Measurements from ENCODE around the gene FBXL22. TPM values are rescaled to one million over a fixed set of nuclear protein-coding genes. Genes with fewer than 3 reads are reported as not detected.

FBXL22 gene
- total and polyA plus RNA-seq, 2 donors (not counting 1 experiment from before 2014, with no cell fraction given): 0.30 to 2.5 TPM

GRCh38 chr15:63596676-63597037 lies 530 bp upstream of the FBXL22 start:
- no peak overlapping the region for H3K4me2 ChIP-seq (replicated peaks; ENCODE audit: low read depth, low read length, poor library complexity, severe bottlenecking)
- peaks cover 79% of the 10 kb centered on the region for H3K4me1 Mint-ChIP-seq
- peak overlapping the region; percentile 90 for H3K27ac Mint-ChIP-seq
- H3K4me3 Mint-ChIP-seq: peak overlapping the region; percentile 16
- H2AFZ ChIP-seq (ENCODE audit: insufficient read depth, low read depth, low read length, poor library complexity, severe bottlenecking): no peak overlapping the region
- ATAC-seq (ENCODE audit: low read depth) (no peak), DNase-seq (no peak)
- H3K36me3 ChIP-seq (replicated peaks in 1 of 2; ENCODE audit: control extremely low read depth in 1 of 2, control insufficient read depth in 1 of 2, extremely low read depth in 1 of 2, insufficient read depth in 2 of 2, low read length in 1 of 2): peaks cover 0 to 11% of the 10 kb centered on the region in 2 experiments
- peak overlapping the region; percentile 7 to 76 for H3K27ac ChIP-seq (ENCODE audit: low read length in 2 of 2)
- no peaks in the 10 kb centered on the region for H3K9me3 ChIP-seq (ENCODE audit: control extremely low read depth in 1 of 3, control insufficient read depth in 2 of 3, insufficient read depth in 1 of 3, low read length in 2 of 3)
- H3K4me1 ChIP-seq (ENCODE audit: control insufficient read depth in 2 of 2, insufficient read depth in 2 of 2, low read length in 2 of 2): peaks cover 41 to 60% of the 10 kb centered on the region in 2 donors
- H3K27me3 ChIP-seq (replicated peaks in 1 of 4; ENCODE audit: control extremely low read depth in 1 of 4, control insufficient read depth in 3 of 4, insufficient read depth in 4 of 4, low read length in 3 of 4): no peaks in the 10 kb centered on the region
- no peak overlapping the region for H3K9ac ChIP-seq (ENCODE audit: low read length)
- H4K20me1 ChIP-seq (ENCODE audit: control insufficient read depth, insufficient read depth, low read length, poor library complexity, severe bottlenecking): no peaks in the 10 kb centered on the region
- H3K4me3 ChIP-seq (ENCODE audit: control extremely low read depth in 1 of 5, extremely low read depth in 1 of 5, insufficient read depth in 1 of 5, low read depth in 2 of 5, low read length in 4 of 5): no peak overlapping the region
- intact Hi-C loops (cut with micrococcal nuclease): loop anchor here (10.0 kb wide), 1 partner anchor 52 kb away; no protein-coding TSS in a partner anchor
- H3K79me2 ChIP-seq (ENCODE audit: control insufficient read depth, insufficient read depth, low read length): no peaks in the 10 kb centered on the region
- TF ChIP-seq CTCF (IDR thresholded peaks at IDR 0.05) (no peak), EZH2 (IDR thresholded peaks at IDR 0.05; ENCODE audit: borderline replicate concordance, insufficient read depth, low read depth, low read length, poor library complexity, severe bottlenecking) (no peak)
- H3K27me3 Mint-ChIP-seq: no peaks in the 10 kb centered on the region
- ChIA-PET POLR2A (interaction anchor here (0.6 kb wide), 1 partner anchor 130 kb away, joined by 5 read pairs; no protein-coding TSS in a partner anchor), CTCF (interaction anchor here (0.6 to 4.9 kb wide), 5 partner anchors 12 to 137 kb away, joined by 3 to 31 read pairs (median 4); no protein-coding TSS in a partner anchor)
- H3K9me3 Mint-ChIP-seq (ENCODE audit: insufficient read depth): no peaks in the 10 kb centered on the region
- whole genome bisulfite sequencing (ENCODE audit: insufficient coverage): 80% methylated on average over 1 of the region's 2 CpGs

GRCh38 chr15:63597821-63598220 lies 634 bp downstream of the FBXL22 start:
- peak overlapping the region; percentile 50 for H3K27ac Mint-ChIP-seq
- DNase-seq: no peak
- H3K27me3 Mint-ChIP-seq: no peaks in the 10 kb centered on the region
- intact Hi-C loops (cut with micrococcal nuclease): loop anchor here (10.0 kb wide), 1 partner anchor 53 kb away; no protein-coding TSS in a partner anchor
- ATAC-seq (ENCODE audit: low read depth): no peak
- H3K4me1 Mint-ChIP-seq: peaks cover 85% of the 10 kb centered on the region
- no peak overlapping the region for H3K4me3 Mint-ChIP-seq
- Histone ChIP-seq H3K36me3 (replicated peaks in 1 of 2; ENCODE audit: control extremely low read depth in 1 of 2, control insufficient read depth in 1 of 2, extremely low read depth in 1 of 2, insufficient read depth in 2 of 2, low read length in 1 of 2) (peaks cover 0 to 7% of the 10 kb centered on the region in 2 experiments), H3K9ac (ENCODE audit: low read length) (no peak overlapping the region), H3K4me2 (replicated peaks; ENCODE audit: low read depth, low read length, poor library complexity, severe bottlenecking) (no peak overlapping the region), H4K20me1 (ENCODE audit: control insufficient read depth, insufficient read depth, low read length, poor library complexity, severe bottlenecking) (no peaks in the 10 kb centered on the region), H3K27ac (ENCODE audit: low read length in 2 of 2) (peak overlapping the region in 1 of 2 donors; percentile 76), H3K9me3 (ENCODE audit: control extremely low read depth in 1 of 3, control insufficient read depth in 2 of 3, insufficient read depth in 1 of 3, low read length in 2 of 3) (no peaks in the 10 kb centered on the region), H3K27me3 (replicated peaks in 1 of 4; ENCODE audit: control extremely low read depth in 1 of 4, control insufficient read depth in 3 of 4, insufficient read depth in 4 of 4, low read length in 3 of 4) (no peaks in the 10 kb centered on the region), H2AFZ (ENCODE audit: insufficient read depth, low read depth, low read length, poor library complexity, severe bottlenecking) (no peak overlapping the region), H3K4me1 (ENCODE audit: control insufficient read depth in 2 of 2, insufficient read depth in 2 of 2, low read length in 2 of 2) (peaks cover 51 to 65% of the 10 kb centered on the region in 2 donors), H3K4me3 (ENCODE audit: control extremely low read depth in 1 of 5, extremely low read depth in 1 of 5, insufficient read depth in 1 of 5, low read depth in 2 of 5, low read length in 4 of 5) (no peak overlapping the region), H3K79me2 (ENCODE audit: control insufficient read depth, insufficient read depth, low read length) (no peaks in the 10 kb centered on the region)
- 98% methylated on average over 4 of the region's 6 CpGs for WGBS (ENCODE audit: insufficient coverage)
- no peaks in the 10 kb centered on the region for H3K9me3 Mint-ChIP-seq (ENCODE audit: insufficient read depth)
- no peak for TF ChIP-seq EZH2 (IDR thresholded peaks at IDR 0.05; ENCODE audit: borderline replicate concordance, insufficient read depth, low read depth, low read length, poor library complexity, severe bottlenecking)
- no peak for TF ChIP-seq CTCF (IDR thresholded peaks at IDR 0.05)
- ChIA-PET CTCF (interaction anchor here (0.9 to 4.9 kb wide), 4 partner anchors 12 to 132 kb away, joined by 3 to 35 read pairs (median 20); no protein-coding TSS in a partner anchor), POLR2A (interaction anchor here (1.0 kb wide), 1 partner anchor 131 kb away, joined by 5 read pairs; no protein-coding TSS in a partner anchor)
